ENCODE results near the gene STAB2. TPM values are rescaled to one million over a fixed set of nuclear protein-coding genes. Genes with fewer than 3 reads are reported as not detected.

The STAB2 gene
- total RNA-seq = under 1 TPM in 3 of 4 donors, not detected in 1; under 0.01 to 0.55 (median 0.41) TPM
- polyA plus RNA-seq = under 1 TPM; 0.23 to 0.66 (median 0.60) TPM

- Histone ChIP-seq H3K27me3 (no peaks in the 10 kb centered on the region), H3K4me3 (no peak within 1 kb of the TSS), H3K27ac (no peak within 1 kb of the TSS), H3K9me3 (no peaks in the 10 kb centered on the region), H3K4me1 (no peaks in the 10 kb centered on the region), H3K36me3 (no peaks in the 10 kb centered on the region)
- TF ChIP-seq CTCF (IDR thresholded peaks at IDR 0.05) = no peak
- no peak for TF ChIP-seq EP300 (IDR thresholded peaks at IDR 0.05)
- TF ChIP-seq POLR2AphosphoS5 (IDR thresholded peaks at IDR 0.05) = no peak
- no peak for TF ChIP-seq POLR2A (IDR thresholded peaks at IDR 0.05)
- 75 to 76% methylated on average over 9 of the region's 9 CpGs for WGBS, 2 donors
- intact Hi-C loops (cut with DNase I) = no loop called here
- DNase-seq = no peak
Observed at GRCh38 chr12:103586791-103587370, at the start of gene STAB2. TSS of gene STAB2 (plus strand) at chr12:103587273. CDS start at chr12:103587477, 204 bp downstream.

- Histone ChIP-seq H3K4me3 (no peak overlapping the region), H3K9me3 (no peaks in the 10 kb centered on the region), H3K27ac (no peak overlapping the region), H3K4me1 (no peaks in the 10 kb centered on the region), H3K36me3 (no peaks in the 10 kb centered on the region), H3K27me3 (no peaks in the 10 kb centered on the region)
- 16 to 48% methylated on average over 1 of the region's 1 CpG for WGBS, 2 donors
- no peak for TF ChIP-seq CTCF (IDR thresholded peaks at IDR 0.05)
- TF ChIP-seq POLR2AphosphoS5 (IDR thresholded peaks at IDR 0.05) = no peak
- no peak for TF ChIP-seq EP300 (IDR thresholded peaks at IDR 0.05)
- no peak for TF ChIP-seq POLR2A (IDR thresholded peaks at IDR 0.05)
- intact Hi-C loops (cut with DNase I) = no loop called here
- DNase-seq = no peak
Observed at GRCh38 chr12:103538397-103538796, 48.7 kb upstream of the STAB2 start.

- TF ChIP-seq POLR2A (IDR thresholded peaks at IDR 0.05) (no peak), POLR2AphosphoS5 (IDR thresholded peaks at IDR 0.05) (no peak), EP300 (IDR thresholded peaks at IDR 0.05) (no peak), CTCF (IDR thresholded peaks at IDR 0.05) (no peak)
- no peaks in the 10 kb centered on the region for H3K27me3 ChIP-seq
- intact Hi-C loops (cut with DNase I) = no loop called here
- H3K27ac ChIP-seq = no peak overlapping the region
- 50 to 54% methylated on average over 3 of the region's 3 CpGs for whole genome bisulfite sequencing, 2 donors
- H3K9me3 ChIP-seq = no peaks in the 10 kb centered on the region
- DNase-seq = no peak
- H3K36me3 ChIP-seq = no peaks in the 10 kb centered on the region
- no peak overlapping the region for H3K4me3 ChIP-seq
- H3K4me1 ChIP-seq = no peaks in the 10 kb centered on the region
Observed at GRCh38 chr12:103540319-103540718, 46.8 kb upstream of the STAB2 start.

GRCh38 chr12:103542078-103542477 lies 45.0 kb upstream of the STAB2 start:
- Histone ChIP-seq H3K27me3 (no peaks in the 10 kb centered on the region), H3K27ac (no peak overlapping the region), H3K4me1 (no peaks in the 10 kb centered on the region), H3K4me3 (no peak overlapping the region), H3K36me3 (no peaks in the 10 kb centered on the region), H3K9me3 (no peaks in the 10 kb centered on the region)
- intact Hi-C loops (cut with DNase I) = no loop called here
- TF ChIP-seq POLR2AphosphoS5 (IDR thresholded peaks at IDR 0.05) (no peak), EP300 (IDR thresholded peaks at IDR 0.05) (no peak), CTCF (IDR thresholded peaks at IDR 0.05) (no peak), POLR2A (IDR thresholded peaks at IDR 0.05) (no peak)
- WGBS, 2 donors = 91% methylated on average over 3 of the region's 3 CpGs
- no peak for DNase-seq

GRCh38 chr12:103546959-103547358 lies 40.1 kb upstream of the STAB2 start:
- Histone ChIP-seq H3K9me3 (no peaks in the 10 kb centered on the region), H3K4me3 (no peak overlapping the region), H3K36me3 (no peaks in the 10 kb centered on the region), H3K27ac (no peak overlapping the region), H3K27me3 (no peaks in the 10 kb centered on the region), H3K4me1 (no peaks in the 10 kb centered on the region)
- DNase-seq = no peak
- intact Hi-C loops (cut with DNase I) = loop anchor here (2.0 to 5.0 kb wide), 2 partner anchors 50 to 664 kb away; partner anchors contain the start of gene C12orf42
- WGBS, 2 donors = 88 to 92% methylated on average over 2 of the region's 2 CpGs
- no peak for TF ChIP-seq EP300 (IDR thresholded peaks at IDR 0.05)
- TF ChIP-seq CTCF (IDR thresholded peaks at IDR 0.05) = no peak
- no peak for TF ChIP-seq POLR2A (IDR thresholded peaks at IDR 0.05)
- TF ChIP-seq POLR2AphosphoS5 (IDR thresholded peaks at IDR 0.05) = no peak

Data from sigmoid colon (tissue), 7 donors.